ENCODE measurements around the gene PFAS.

DNA sequence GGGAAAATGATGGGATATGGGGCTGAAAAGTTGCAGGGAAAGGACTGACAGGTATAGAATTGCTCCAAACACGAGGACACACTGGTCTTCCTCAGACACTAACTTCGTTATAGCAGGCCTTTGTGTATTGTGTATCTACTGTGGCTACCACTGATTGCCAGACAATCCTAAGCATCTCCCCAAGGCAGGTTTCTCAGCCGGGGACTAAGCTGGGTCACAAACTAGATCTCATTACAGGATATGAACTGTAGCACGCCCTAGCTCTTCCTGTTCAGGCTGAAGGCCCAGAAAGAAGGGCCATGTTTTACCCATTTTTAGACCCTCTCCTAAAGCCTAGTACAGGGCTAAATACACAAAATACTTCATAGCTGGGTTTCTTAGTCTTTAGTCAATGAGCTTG is 34.3 kb downstream of the PFAS start:
- TF ChIP-seq, protein P1, sequence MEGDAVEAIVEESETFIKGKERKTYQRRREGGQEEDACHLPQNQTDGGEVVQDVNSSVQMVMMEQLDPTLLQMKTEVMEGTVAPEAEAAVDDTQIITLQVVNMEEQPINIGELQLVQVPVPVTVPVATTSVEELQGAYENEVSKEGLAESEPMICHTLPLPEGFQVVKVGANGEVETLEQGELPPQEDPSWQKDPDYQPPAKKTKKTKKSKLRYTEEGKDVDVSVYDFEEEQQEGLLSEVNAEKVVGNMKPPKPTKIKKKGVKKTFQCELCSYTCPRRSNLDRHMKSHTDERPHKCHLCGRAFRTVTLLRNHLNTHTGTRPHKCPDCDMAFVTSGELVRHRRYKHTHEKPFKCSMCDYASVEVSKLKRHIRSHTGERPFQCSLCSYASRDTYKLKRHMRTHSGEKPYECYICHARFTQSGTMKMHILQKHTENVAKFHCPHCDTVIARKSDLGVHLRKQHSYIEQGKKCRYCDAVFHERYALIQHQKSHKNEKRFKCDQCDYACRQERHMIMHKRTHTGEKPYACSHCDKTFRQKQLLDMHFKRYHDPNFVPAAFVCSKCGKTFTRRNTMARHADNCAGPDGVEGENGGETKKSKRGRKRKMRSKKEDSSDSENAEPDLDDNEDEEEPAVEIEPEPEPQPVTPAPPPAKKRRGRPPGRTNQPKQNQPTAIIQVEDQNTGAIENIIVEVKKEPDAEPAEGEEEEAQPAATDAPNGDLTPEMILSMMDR (IDR thresholded peaks at IDR 0.05; ENCODE audit: poor library complexity) = no peak
- TF ChIP-seq EZH2 (IDR thresholded peaks at IDR 0.05; ENCODE audit: borderline replicate concordance) = no peak
- no peak for TF ChIP-seq EZH2phosphoT487 (IDR thresholded peaks at IDR 0.05; ENCODE audit: low read depth, severe bottlenecking, unreplicated experiment)
